Activated naive CD8-positive, alpha-beta T cell treated with anti-CD3 and anti-CD28 coated beads, Interleukin-2, amount 10 ng/mL, durations not matched to agents 7 days and 5 days (primary cell): ENCODE measurements around the gene OR10V1. TPM values are rescaled to one million over a fixed set of nuclear protein-coding genes. Genes with fewer than 3 reads are reported as not detected.

Source experiments
- ATAC-seq: fragments of 150-1000 bp; cut with Tn5 transposase; one replicate; pipeline ENCODE4 v1.10.0; 2021; ENCODE audit warnings: low read depth, moderate library complexity
- POLR2A ChIA-PET: fragments of 350-600 bp; sonication (Branson Sonifier 250); formaldehyde crosslinking; loops from one replicate; lab custom pipeline; 2021; ENCODE audit warnings: antibody characterized with exemption; lab: Charles Lee
- DNase-seq: peaks from one replicate; pipeline ENCODE4 v3.0.0; 2021
- H3K27ac Mint-ChIP-seq: one replicate; pipeline ENCODE4 v1.8.0; 2022; ENCODE audit warnings: mild to moderate bottlenecking, mixed read lengths
- H3K27me3 Mint-ChIP-seq: one replicate; pipeline ENCODE4 v1.8.0; 2022; ENCODE audit warnings: mild to moderate bottlenecking, moderate library complexity, mixed read lengths
- H3K36me3 Mint-ChIP-seq: one replicate; pipeline ENCODE4 v1.8.0; 2021; ENCODE audit warnings: mild to moderate bottlenecking, mixed read lengths
- H3K4me1 Mint-ChIP-seq: one replicate; pipeline ENCODE4 v1.8.0; 2021; ENCODE audit warnings: mixed read lengths
- H3K4me3 Mint-ChIP-seq: one replicate; pipeline ENCODE4 v1.8.0; 2022; ENCODE audit warnings: mild to moderate bottlenecking, moderate library complexity, mixed read lengths
- H3K9me3 Mint-ChIP-seq: one replicate; pipeline ENCODE4 v1.8.0; 2021; ENCODE audit warnings: mixed read lengths
- total RNA-seq, 2 experiments: library from RNA; stranded (reverse); gene quantifications; one replicate each; pipeline ENCODE4 v1.2.3, GENCODE V29; 2021

Gene OR10V1
- total RNA-seq, result not detected

- no peaks in the 10 kb centered on the region for H3K36me3 Mint-ChIP-seq
- DNase-seq (no peak), ATAC-seq (no peak)
- no peak within 1 kb of the TSS for H3K27ac Mint-ChIP-seq
- POLR2A ChIA-PET, result no interaction called here
- H3K27me3 Mint-ChIP-seq, result peaks cover 44% of the 10 kb centered on the region
- H3K4me1 Mint-ChIP-seq, result no peaks in the 10 kb centered on the region
- no peak within 1 kb of the TSS for H3K4me3 Mint-ChIP-seq
- H3K9me3 Mint-ChIP-seq, result no peaks in the 10 kb centered on the region
These were observed at the start of gene OR10V1 for GRCh38 chr11:59713745-59714144. Gene OR10V1, minus strand, starts transcription at chr11:59713845. Its CDS starts 0 bp downstream, at chr11:59713845.

- Mint-ChIP-seq H3K27me3 (no peaks in the 10 kb centered on the region), H3K4me3 (no peak overlapping the region), H3K9me3 (no peaks in the 10 kb centered on the region), H3K27ac (no peak overlapping the region), H3K4me1 (peaks cover 60% of the 10 kb centered on the region), H3K36me3 (peaks cover 50% of the 10 kb centered on the region)
- DNase-seq, result no peak
- POLR2A ChIA-PET, result interaction anchor here (1.0 kb wide), 1 partner anchor 40 kb away, joined by 5 read pairs; no protein-coding TSS in a partner anchor
- ATAC-seq, result no peak
These were observed 48.3 kb upstream of the OR10V1 start for GRCh38 chr11:59761993-59762392.

GRCh38 chr11:59760771-59761170 lies 47.1 kb upstream of the OR10V1 start:
- Mint-ChIP-seq H3K9me3 (no peaks in the 10 kb centered on the region), H3K27me3 (no peaks in the 10 kb centered on the region), H3K27ac (no peak overlapping the region), H3K36me3 (peaks cover 57% of the 10 kb centered on the region), H3K4me1 (peaks cover 67% of the 10 kb centered on the region), H3K4me3 (no peak overlapping the region)
- POLR2A ChIA-PET, result no interaction called here
- no peak for DNase-seq
- ATAC-seq, result no peak

- no peak overlapping the region for H3K4me3 Mint-ChIP-seq
- ATAC-seq, result no peak
- peaks cover 62% of the 10 kb centered on the region for H3K4me1 Mint-ChIP-seq
- H3K9me3 Mint-ChIP-seq, result no peaks in the 10 kb centered on the region
- no peak overlapping the region for H3K27ac Mint-ChIP-seq
- POLR2A ChIA-PET, result interaction anchor here (0.6 to 1.5 kb wide), 3 partner anchors 11 to 41 kb away, joined by 3 to 5 read pairs (median 3); no protein-coding TSS in a partner anchor
- peaks cover 53% of the 10 kb centered on the region for H3K36me3 Mint-ChIP-seq
- no peak for DNase-seq
- H3K27me3 Mint-ChIP-seq, result no peaks in the 10 kb centered on the region
These were observed 46.3 kb upstream of the OR10V1 start for GRCh38 chr11:59759900-59760299.

GRCh38 chr11:59758401-59759037 lies 44.9 kb upstream of the OR10V1 start:
- Mint-ChIP-seq H3K4me1 (peaks cover 58% of the 10 kb centered on the region), H3K27me3 (no peaks in the 10 kb centered on the region), H3K9me3 (no peaks in the 10 kb centered on the region), H3K27ac (no peak overlapping the region), H3K4me3 (no peak overlapping the region), H3K36me3 (peaks cover 53% of the 10 kb centered on the region)
- no peak for DNase-seq
- no peak for ATAC-seq
- POLR2A ChIA-PET, result interaction anchor here (1.3 to 5.6 kb wide), 4 partner anchors 10 to 42 kb away, joined by 3 to 102 read pairs (median 28); no protein-coding TSS in a partner anchor

- H3K27me3 Mint-ChIP-seq, result no peaks in the 10 kb centered on the region
- POLR2A ChIA-PET, result interaction anchor here (0.6 to 5.6 kb wide), 9 partner anchors 12 to 141 kb away, joined by 3 to 102 read pairs (median 17); partner anchors contain the start of genes MRPL16, OSBP and PATL1
These were observed 43.2 kb upstream of the OR10V1 start for GRCh38 chr11:59756845-59757244.

GRCh38 chr11:59756558-59756840 lies 42.9 kb upstream of the OR10V1 start:
- DNase-seq (no peak), ATAC-seq (no peak)
- H3K4me3 Mint-ChIP-seq, result peak overlapping the region; percentile 96
- H3K36me3 Mint-ChIP-seq, result peaks cover 39% of the 10 kb centered on the region
- H3K27me3 Mint-ChIP-seq, result no peaks in the 10 kb centered on the region
- POLR2A ChIA-PET, result interaction anchor here (0.6 to 5.6 kb wide), 11 partner anchors 12 to 141 kb away, joined by 3 to 102 read pairs (median 15); partner anchors contain the start of genes MRPL16, OSBP and PATL1
- no peak overlapping the region for H3K27ac Mint-ChIP-seq
- peaks cover 50% of the 10 kb centered on the region for H3K4me1 Mint-ChIP-seq
- no peaks in the 10 kb centered on the region for H3K9me3 Mint-ChIP-seq

More at GRCh38 chr11:59756845-59757244, 43.2 kb upstream of the OR10V1 start:
- H3K4me3 Mint-ChIP-seq, result peak overlapping the region; percentile 96
- peaks cover 40% of the 10 kb centered on the region for H3K36me3 Mint-ChIP-seq
- H3K4me1 Mint-ChIP-seq, result peaks cover 52% of the 10 kb centered on the region
- H3K9me3 Mint-ChIP-seq, result no peaks in the 10 kb centered on the region
- peak overlapping the region; percentile 2 for H3K27ac Mint-ChIP-seq
- ATAC-seq, result no peak
- no peak for DNase-seq

- peak overlapping the region; percentile 76 for H3K27ac Mint-ChIP-seq
- POLR2A ChIA-PET, result interaction anchor here (0.6 to 5.6 kb wide), 14 partner anchors 13 to 1180 kb away, joined by 3 to 102 read pairs (median 11); partner anchors contain the start of genes LPXN, MRPL16, OSBP and PATL1
- DNase-seq, result peak; percentile 69
- peak; percentile 34 for ATAC-seq
- H3K9me3 Mint-ChIP-seq, result no peaks in the 10 kb centered on the region
- H3K27me3 Mint-ChIP-seq, result no peaks in the 10 kb centered on the region
- H3K4me3 Mint-ChIP-seq, result peak overlapping the region; percentile 96
- peaks cover 33% of the 10 kb centered on the region for H3K36me3 Mint-ChIP-seq
- H3K4me1 Mint-ChIP-seq, result peaks cover 46% of the 10 kb centered on the region
These were observed 42.3 kb upstream of the OR10V1 start for GRCh38 chr11:59755701-59756557.

- peaks cover 40% of the 10 kb centered on the region for H3K4me1 Mint-ChIP-seq
- POLR2A ChIA-PET, result interaction anchor here (0.6 to 5.6 kb wide), 14 partner anchors 14 to 1179 kb away, joined by 3 to 102 read pairs (median 12); partner anchors contain the start of genes LPXN, MRPL16, OSBP and PATL1
- H3K9me3 Mint-ChIP-seq, result no peaks in the 10 kb centered on the region
- peak within 1 kb of the TSS; percentile 100 for H3K4me3 Mint-ChIP-seq
- ATAC-seq, result peak; percentile 87
- peak; percentile 87 for DNase-seq
- peaks cover 29% of the 10 kb centered on the region for H3K36me3 Mint-ChIP-seq
- H3K27me3 Mint-ChIP-seq, result peaks cover 1% of the 10 kb centered on the region
- H3K27ac Mint-ChIP-seq, result peak within 1 kb of the TSS; percentile 96
These were observed 41.4 kb upstream of the OR10V1 start, which contains the start of gene STX3 for GRCh38 chr11:59754859-59755700. Gene STX3, plus strand, starts transcription at chr11:59755376. Its CDS starts 230 bp downstream, at chr11:59755606.

GRCh38 chr11:59754494-59754858 lies 40.8 kb upstream of the OR10V1 start:
- ATAC-seq (no peak), DNase-seq (peak; percentile 49)
- Mint-ChIP-seq H3K36me3 (peaks cover 29% of the 10 kb centered on the region), H3K4me1 (peaks cover 36% of the 10 kb centered on the region), H3K27me3 (peaks cover 1% of the 10 kb centered on the region), H3K4me3 (peak overlapping the region; percentile 100), H3K27ac (peak overlapping the region; percentile 96), H3K9me3 (no peaks in the 10 kb centered on the region)
- POLR2A ChIA-PET, result interaction anchor here (0.9 to 5.6 kb wide), 11 partner anchors 14 to 85 kb away, joined by 3 to 102 read pairs (median 15); partner anchors contain the start of genes MRPL16 and PATL1

GRCh38 chr11:59753650-59754493 lies 40.2 kb upstream of the OR10V1 start:
- Mint-ChIP-seq H3K4me3 (peak overlapping the region; percentile 100), H3K36me3 (peaks cover 25% of the 10 kb centered on the region), H3K27ac (peak overlapping the region; percentile 96), H3K27me3 (peaks cover 2% of the 10 kb centered on the region), H3K9me3 (no peaks in the 10 kb centered on the region), H3K4me1 (peaks cover 34% of the 10 kb centered on the region)
- POLR2A ChIA-PET, result interaction anchor here (1.0 to 5.6 kb wide), 10 partner anchors 15 to 85 kb away, joined by 3 to 102 read pairs (median 16); partner anchors contain the start of genes MRPL16 and PATL1
- ATAC-seq, result peak; percentile 62
- DNase-seq, result peak; percentile 85
